Activated CD4-positive, alpha-beta memory T cell treated with anti-CD3 and anti-CD28 coated beads, Interleukin-2, amount 10 ng/mL, durations not matched to agents 7 days and 5 days (primary cell): Measurements from ENCODE around the gene PCDHGA2. TPM values are rescaled to one million over a fixed set of nuclear protein-coding genes. Genes with fewer than 3 reads are reported as not detected.
"Not testable (repeated sequence)": the region's sequence is repeated elsewhere in the genome, so short reads cannot be mapped to it uniquely, and the experiment has no call there.

Experiments
- CTCF ChIA-PET: fragments of 350-600 bp; sonication (Branson Sonifier 250); formaldehyde crosslinking; loops from one replicate; lab custom pipeline; 2021; ENCODE audit warnings: antibody characterized with exemption, inconsistent platforms; lab: Charles Lee
- POLR2A ChIA-PET: fragments of 350-600 bp; sonication (Branson Sonifier 250); formaldehyde crosslinking; loops from one replicate; lab custom pipeline; 2021; ENCODE audit warnings: antibody characterized with exemption; lab: Charles Lee
- DNase-seq: peaks from one replicate; pipeline ENCODE4 v3.0.0-alpha.2; 2020
- H3K27ac Mint-ChIP-seq: one replicate; pipeline ENCODE4 v1.8.0; 2021; ENCODE audit warnings: mild to moderate bottlenecking, mixed read lengths
- H3K27me3 Mint-ChIP-seq: one replicate; pipeline ENCODE4 v1.8.0; 2021; ENCODE audit warnings: mixed read lengths
- H3K36me3 Mint-ChIP-seq: one replicate; pipeline ENCODE4 v1.8.0; 2021; ENCODE audit warnings: low read depth, mixed read lengths
- H3K4me1 Mint-ChIP-seq: one replicate; pipeline ENCODE4 v1.8.0; 2021; ENCODE audit warnings: mixed read lengths
- H3K4me3 Mint-ChIP-seq: one replicate; pipeline ENCODE4 v1.8.0; 2021; ENCODE audit warnings: mild to moderate bottlenecking, mixed read lengths
- H3K9me3 Mint-ChIP-seq: one replicate; pipeline ENCODE4 v1.8.0; 2021; ENCODE audit warnings: mixed read lengths
- total RNA-seq, 2 experiments: library from RNA; stranded (reverse); gene quantifications; one replicate each; pipeline ENCODE4 v1.2.3, GENCODE V29; 2021

Gene PCDHGA2
- under 1 TPM in 1 of 2 experiments, not detected in 1; 0.05 TPM for total RNA-seq

DNA sequence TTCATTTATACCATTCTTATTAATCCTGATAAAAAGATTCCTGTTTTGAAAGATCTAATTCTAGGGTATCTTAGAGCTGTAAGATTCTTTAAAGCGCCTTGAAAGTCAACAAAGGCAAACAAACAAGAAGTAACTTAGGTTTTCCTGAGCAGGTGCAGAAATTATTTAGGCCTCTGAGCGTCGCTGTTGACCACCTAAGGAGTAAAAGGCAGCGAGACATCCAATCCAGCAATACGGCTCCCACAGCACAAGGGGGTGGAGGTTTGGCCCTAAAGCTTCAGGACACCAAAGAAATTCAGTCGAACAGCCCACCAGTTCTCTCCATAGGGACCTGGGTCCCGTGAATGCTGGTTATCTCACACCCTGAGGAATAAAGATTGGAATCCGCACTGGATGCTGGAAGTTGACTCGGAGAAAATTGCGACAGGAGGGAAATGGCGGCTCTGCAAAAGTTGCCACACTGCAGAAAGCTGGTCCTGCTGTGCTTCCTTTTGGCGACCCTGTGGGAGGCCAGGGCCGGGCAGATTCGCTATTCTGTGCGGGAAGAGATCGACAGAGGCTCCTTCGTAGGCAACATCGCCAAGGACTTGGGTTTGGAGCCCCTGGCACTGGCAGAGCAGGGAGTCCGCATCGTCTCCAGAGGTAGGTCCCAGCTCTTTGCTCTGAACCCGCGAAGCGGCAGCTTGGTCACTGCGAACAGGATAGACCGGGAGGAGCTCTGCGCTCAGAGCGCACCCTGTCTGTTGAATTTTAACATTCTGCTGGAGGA is at the start of gene PCDHGA2:
Gene PCDHGA2, plus strand, starts transcription at position 223 of the 769 bp plus-strand sequence.
- Mint-ChIP-seq H3K4me3 (no peak within 1 kb of the TSS), H3K27ac (no peak within 1 kb of the TSS), H3K36me3 (no peaks in the 10 kb centered on the region), H3K9me3 (peaks cover 20% of the 10 kb centered on the region), H3K4me1 (no peaks in the 10 kb centered on the region), H3K27me3 (peaks cover 26% of the 10 kb centered on the region)
- POLR2A ChIA-PET: interaction anchor here (1.0 kb wide), 1 partner anchor 18 kb away, joined by 5 read pairs; the partner anchor contains the start of gene TAF7
- CTCF ChIA-PET: interaction anchor here (0.7 to 2.9 kb wide), 6 partner anchors 8 to 174 kb away, joined by 3 to 14 read pairs (median 4); partner anchors contain the start of genes PCDHGA1, PCDHGA10 and TAF7
- DNase-seq: no peak

DNA sequence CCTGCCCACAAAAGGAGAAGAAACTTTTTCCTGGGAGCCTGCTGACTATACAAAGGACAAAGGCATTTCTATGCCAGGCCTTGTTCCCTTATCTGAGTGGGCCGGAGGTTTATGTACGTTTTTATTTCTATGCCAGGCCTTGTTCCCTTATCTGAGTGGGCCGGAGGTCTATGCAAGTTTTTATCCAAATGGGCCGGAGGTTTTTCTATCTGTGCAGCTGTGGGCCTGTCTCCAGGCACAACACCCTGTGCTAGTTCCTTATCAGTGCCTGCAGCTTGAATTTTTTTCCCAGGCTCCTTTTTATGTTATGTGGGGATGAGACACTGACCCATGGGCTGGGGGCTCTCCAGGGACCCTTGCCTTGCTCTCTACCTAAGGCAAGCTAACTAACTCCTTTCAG is 40.2 kb upstream of the PCDHGA2 start:
- ChIA-PET CTCF (no interaction called here), POLR2A (no interaction called here)
- no peak overlapping the region for H3K4me3 Mint-ChIP-seq
- H3K36me3 Mint-ChIP-seq: peaks cover 5% of the 10 kb centered on the region
- no peaks in the 10 kb centered on the region for H3K4me1 Mint-ChIP-seq
- no peaks in the 10 kb centered on the region for H3K27me3 Mint-ChIP-seq
- H3K27ac Mint-ChIP-seq: no peak overlapping the region
- H3K9me3 Mint-ChIP-seq: peaks cover 43% of the 10 kb centered on the region
- no peak for DNase-seq

DNA sequence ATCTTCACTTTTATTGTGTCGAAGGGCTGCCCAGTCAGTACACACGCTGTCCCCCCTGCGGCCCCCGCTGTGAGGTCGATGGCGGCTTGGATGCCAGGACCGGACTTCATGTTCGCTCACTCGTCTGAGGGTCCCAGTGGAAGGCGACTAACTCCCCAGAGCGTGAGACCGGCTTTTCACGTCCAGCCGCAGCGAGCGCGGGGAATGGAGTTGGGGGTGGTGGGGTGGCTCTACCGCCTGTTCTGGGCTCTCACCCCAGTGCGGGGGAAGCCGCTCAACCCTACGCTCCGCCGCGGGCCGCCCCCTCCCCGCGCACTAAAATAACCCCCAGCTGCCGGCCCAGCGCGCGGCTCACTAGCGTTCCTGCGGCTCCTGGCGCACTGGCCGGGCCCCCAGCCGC is 34.8 kb upstream of the PCDHGA2 start, which contains the start of gene SLC25A2:
Gene SLC25A2, minus strand, starts transcription at position 294 of the 400 bp plus-strand sequence. Its CDS starts 184 bp downstream, at position 110.
- no peaks in the 10 kb centered on the region for H3K4me1 Mint-ChIP-seq
- H3K9me3 Mint-ChIP-seq: peaks cover 54% of the 10 kb centered on the region
- H3K36me3 Mint-ChIP-seq: peaks cover 5% of the 10 kb centered on the region
- no peak for DNase-seq
- ChIA-PET POLR2A (no interaction called here), CTCF (interaction anchor here (0.7 kb wide), 1 partner anchor 224 kb away, joined by 3 read pairs; no protein-coding TSS in a partner anchor)
- H3K27ac Mint-ChIP-seq: no peak within 1 kb of the TSS
- no peak within 1 kb of the TSS for H3K4me3 Mint-ChIP-seq
- no peaks in the 10 kb centered on the region for H3K27me3 Mint-ChIP-seq

DNA sequence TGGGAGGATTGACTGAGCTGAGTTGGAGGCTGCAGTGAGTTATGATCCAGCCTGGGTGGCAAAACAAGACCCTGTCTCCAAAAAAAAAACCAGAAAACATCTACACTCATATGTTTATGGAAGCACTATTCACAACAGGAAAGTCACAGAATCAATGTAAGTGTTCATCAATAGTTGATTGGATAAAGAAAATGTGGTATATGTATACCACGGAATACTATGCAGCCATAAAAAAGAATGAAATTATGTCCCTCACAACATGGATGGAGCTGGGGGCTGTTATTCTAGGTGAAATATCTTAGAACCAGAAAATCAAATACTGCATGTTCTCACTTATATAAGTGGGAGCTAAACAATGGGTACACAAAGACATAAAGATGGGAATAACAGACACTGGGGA is 31.9 kb upstream of the PCDHGA2 start:
- CTCF ChIA-PET: interaction anchor here (1.8 kb wide), 1 partner anchor 14 kb away, joined by 4 read pairs; the partner anchor contains the start of gene TAF7
- no peaks in the 10 kb centered on the region for H3K4me1 Mint-ChIP-seq
- H3K27me3 Mint-ChIP-seq: no peaks in the 10 kb centered on the region
- DNase-seq: no peak
- H3K9me3 Mint-ChIP-seq: peaks cover 64% of the 10 kb centered on the region
- H3K36me3 Mint-ChIP-seq: peaks cover 9% of the 10 kb centered on the region
- H3K27ac Mint-ChIP-seq: no peak overlapping the region
- POLR2A ChIA-PET: no interaction called here
- H3K4me3 Mint-ChIP-seq: no peak overlapping the region

DNA sequence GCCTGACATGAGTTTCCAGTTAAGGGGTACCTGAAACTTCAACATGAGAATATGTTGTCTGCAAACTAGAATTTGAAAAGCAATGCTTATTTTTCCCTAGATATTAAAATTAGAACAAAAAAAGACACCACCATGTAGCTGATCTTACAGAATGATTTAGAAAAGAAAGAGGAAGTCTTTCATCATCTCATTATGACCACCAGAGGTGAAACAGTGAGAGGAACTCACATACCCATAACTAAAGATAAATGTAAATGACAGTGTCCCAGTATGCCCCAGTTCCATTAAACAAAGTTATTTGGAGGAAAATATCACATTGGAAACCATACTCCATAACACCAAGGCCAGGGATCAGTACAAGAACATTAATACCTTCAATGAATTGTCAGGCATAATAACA is 24.8 kb upstream of the PCDHGA2 start:
- Mint-ChIP-seq H3K36me3 (peaks cover 58% of the 10 kb centered on the region), H3K9me3 (peaks cover 72% of the 10 kb centered on the region), H3K27me3 (no peaks in the 10 kb centered on the region), H3K27ac (no peak overlapping the region), H3K4me1 (peaks cover 9% of the 10 kb centered on the region), H3K4me3 (no peak overlapping the region)
- POLR2A ChIA-PET: no interaction called here
- DNase-seq: no peak
- CTCF ChIA-PET: no interaction called here

DNA sequence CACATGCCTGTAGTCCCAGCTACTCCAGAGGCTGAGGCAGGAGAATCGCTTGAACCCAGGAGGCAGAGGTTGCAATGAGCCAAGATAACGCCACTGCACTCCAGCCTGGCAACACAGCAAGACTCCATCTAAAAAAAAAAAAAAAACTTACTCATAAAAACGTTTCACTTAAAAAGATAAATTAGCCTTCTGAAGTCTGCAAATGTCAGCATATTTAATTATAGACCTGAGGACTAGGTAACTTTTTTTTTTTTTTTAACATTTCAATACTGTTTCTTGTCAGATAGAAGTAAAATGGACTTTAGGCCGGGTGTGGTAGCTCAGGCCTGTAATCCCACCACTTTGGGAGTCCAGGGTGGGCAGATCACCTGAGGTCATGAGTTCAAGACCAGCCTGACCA is 21.6 kb upstream of the PCDHGA2 start:
- CTCF ChIA-PET, DNase-seq, H3K27ac Mint-ChIP-seq, H3K4me3 Mint-ChIP-seq, H3K27me3 Mint-ChIP-seq, POLR2A ChIA-PET: not testable (repeated sequence)
- Mint-ChIP-seq H3K4me1 (peaks cover 39% of the 10 kb centered on the region), H3K36me3 (peaks cover 83% of the 10 kb centered on the region), H3K9me3 (peaks cover 73% of the 10 kb centered on the region)

DNA sequence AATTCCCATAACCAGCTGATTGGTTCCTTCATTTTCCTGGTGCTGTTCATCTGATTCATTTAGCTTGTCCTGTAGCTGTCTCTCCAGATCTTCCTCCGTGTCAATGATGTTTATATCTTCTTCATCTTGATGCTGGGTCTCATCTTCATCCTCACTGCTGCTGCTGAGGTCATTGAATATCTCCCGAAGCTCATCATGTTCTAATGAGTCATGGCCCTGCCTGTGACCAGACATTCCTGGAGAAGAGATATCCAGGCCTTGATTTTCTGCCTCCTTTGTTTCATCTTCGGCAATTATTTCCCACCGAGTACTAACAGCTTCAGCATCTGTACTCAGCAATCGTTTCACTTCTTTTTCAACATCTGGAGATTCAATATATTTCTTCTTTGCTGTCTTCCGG is 19.4 kb upstream of the PCDHGA2 start:
- Mint-ChIP-seq H3K27ac (no peak overlapping the region), H3K4me1 (peaks cover 42% of the 10 kb centered on the region), H3K9me3 (peaks cover 60% of the 10 kb centered on the region), H3K27me3 (peaks cover 1% of the 10 kb centered on the region), H3K36me3 (peaks cover 73% of the 10 kb centered on the region), H3K4me3 (no peak overlapping the region)
- no peak for DNase-seq
- POLR2A ChIA-PET: interaction anchor here (0.6 to 3.0 kb wide), 7 partner anchors 10 to 245 kb away, joined by 3 to 17 read pairs (median 5); partner anchors contain the start of gene PCDHGA10
- CTCF ChIA-PET: interaction anchor here (0.5 to 3.3 kb wide), 6 partner anchors 9 to 1016 kb away, joined by 4 to 30 read pairs (median 6); partner anchors contain the start of genes PCDHGA1 and PFDN1

DNA sequence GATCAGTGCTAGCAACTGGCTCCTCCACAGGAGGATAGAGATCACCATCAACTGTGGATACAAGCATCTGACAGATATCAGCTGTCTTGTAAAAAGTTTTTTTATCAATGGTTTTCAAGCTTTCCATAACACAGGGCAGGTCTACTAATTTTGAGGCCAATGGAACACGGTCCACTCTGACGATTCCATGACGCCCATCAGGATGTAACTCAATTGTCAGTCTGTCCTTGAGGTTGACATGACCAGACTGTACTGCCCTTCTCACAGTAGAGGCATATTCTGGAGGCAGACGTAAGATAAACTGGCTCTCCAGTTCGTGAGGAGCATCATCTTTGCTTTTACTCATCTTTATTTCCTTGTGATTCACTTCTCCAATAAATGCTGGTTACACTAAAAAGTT is 18.9 kb upstream of the PCDHGA2 start:
- peaks cover 1% of the 10 kb centered on the region for H3K27me3 Mint-ChIP-seq
- ChIA-PET CTCF (interaction anchor here (0.5 to 3.3 kb wide), 32 partner anchors 8 to 1017 kb away, joined by 3 to 30 read pairs (median 5); partner anchors contain the start of genes PCDHGA1, PCDHGA11, PCDHGA12 and PCDHGA2), POLR2A (interaction anchor here (0.7 to 3.0 kb wide), 21 partner anchors 8 to 374 kb away, joined by 3 to 19 read pairs (median 5); partner anchors contain the start of genes HDAC3, PCDHGA1, PCDHGA10 and PCDHGB3)
- peaks cover 57% of the 10 kb centered on the region for H3K9me3 Mint-ChIP-seq
- peak overlapping the region; percentile 97 for H3K4me3 Mint-ChIP-seq
- peaks cover 42% of the 10 kb centered on the region for H3K4me1 Mint-ChIP-seq
- peaks cover 69% of the 10 kb centered on the region for H3K36me3 Mint-ChIP-seq
- DNase-seq: no peak
- H3K27ac Mint-ChIP-seq: peak overlapping the region; percentile 99

DNA sequence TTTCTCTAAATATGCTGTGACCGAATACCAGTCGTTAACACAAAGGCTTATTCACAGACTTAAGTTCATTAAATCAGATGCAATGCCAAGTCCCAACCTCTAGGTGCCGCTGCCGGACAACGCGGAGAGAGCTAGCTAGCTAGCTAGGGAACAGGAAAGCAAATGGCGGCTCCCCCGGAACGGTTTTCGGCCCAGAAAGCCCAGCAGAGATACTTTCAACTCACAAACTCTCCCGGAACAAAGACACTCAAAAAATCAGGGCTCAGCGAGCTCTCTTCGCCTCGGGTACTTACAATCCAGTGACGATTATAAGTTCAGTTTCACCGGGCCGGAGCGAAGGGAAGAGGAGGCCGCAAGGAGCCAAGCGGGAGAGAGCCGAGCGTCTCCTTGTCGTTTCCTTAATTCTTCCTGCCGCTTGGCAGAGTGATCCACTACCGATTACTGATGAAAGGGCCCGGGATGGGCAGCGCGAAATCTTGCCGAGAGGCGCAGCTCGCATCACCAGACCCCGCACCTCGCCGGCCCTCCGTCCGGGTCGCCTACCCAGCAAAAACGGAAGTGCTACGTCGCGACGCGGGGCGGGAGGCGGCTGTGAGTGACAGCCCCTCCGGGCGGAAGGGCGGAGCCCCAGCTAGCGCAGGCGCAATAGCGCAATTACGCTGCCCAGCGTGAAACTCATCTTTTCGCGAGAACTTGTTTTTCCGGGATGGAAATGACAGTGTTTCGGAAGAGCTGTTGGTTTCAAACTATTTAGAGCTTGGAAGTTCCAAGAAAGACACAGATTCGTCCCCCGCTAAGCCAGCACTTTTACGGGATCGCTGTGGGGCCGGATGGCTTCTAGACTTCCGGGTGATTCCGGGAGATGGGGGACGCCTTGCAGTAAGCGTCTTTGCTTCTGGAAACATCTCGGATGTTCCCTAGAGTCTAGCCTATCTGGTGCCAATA is 18.1 kb upstream of the PCDHGA2 start, which contains the start of gene TAF7:
Gene TAF7, minus strand, starts transcription at position 560 of the 945 bp plus-strand sequence. CDS start 740 bp downstream, outside the sequence.
- H3K27me3 Mint-ChIP-seq: peaks cover 1% of the 10 kb centered on the region
- peaks cover 61% of the 10 kb centered on the region for H3K36me3 Mint-ChIP-seq
- peak within 1 kb of the TSS; percentile 99 for H3K27ac Mint-ChIP-seq
- CTCF ChIA-PET: interaction anchor here (0.7 to 3.3 kb wide), 32 partner anchors 9 to 317 kb away, joined by 3 to 30 read pairs (median 4); partner anchors contain the start of genes PCDHGA1, PCDHGA11, PCDHGA12 and PCDHGA2
- DNase-seq: peak; percentile 93
- H3K4me1 Mint-ChIP-seq: peaks cover 40% of the 10 kb centered on the region
- peaks cover 49% of the 10 kb centered on the region for H3K9me3 Mint-ChIP-seq
- H3K4me3 Mint-ChIP-seq: peak within 1 kb of the TSS; percentile 97
- POLR2A ChIA-PET: interaction anchor here (0.7 to 3.0 kb wide), 29 partner anchors 8 to 673 kb away, joined by 3 to 19 read pairs (median 4); partner anchors contain the start of genes HDAC3, IK, PCDHGA1 and PCDHGA10

DNA sequence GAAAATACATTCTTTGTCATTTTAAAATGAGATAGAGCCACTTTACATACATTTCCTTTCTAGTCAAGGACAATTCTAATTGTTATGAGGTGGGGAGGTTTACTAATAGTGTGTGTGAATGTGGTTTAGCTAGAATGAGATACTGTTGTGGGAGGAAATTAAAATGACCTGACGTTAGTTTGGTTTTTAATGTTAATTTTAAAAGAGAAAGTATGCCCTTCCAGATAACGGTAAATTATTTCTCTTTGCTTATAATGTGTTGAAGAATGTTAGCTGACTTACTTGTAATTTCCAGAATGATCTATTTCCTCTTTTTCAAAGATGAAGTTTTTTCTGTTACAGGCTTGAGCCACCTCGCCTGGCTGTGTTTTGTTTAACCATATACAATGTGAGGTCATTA is 16.3 kb upstream of the PCDHGA2 start:
- H3K4me1 Mint-ChIP-seq: peaks cover 42% of the 10 kb centered on the region
- peaks cover 42% of the 10 kb centered on the region for H3K9me3 Mint-ChIP-seq
- no peak overlapping the region for H3K4me3 Mint-ChIP-seq
- ChIA-PET CTCF (interaction anchor here (0.8 kb wide), 1 partner anchor 242 kb away, joined by 3 read pairs; no protein-coding TSS in a partner anchor), POLR2A (no interaction called here)
- peaks cover 47% of the 10 kb centered on the region for H3K36me3 Mint-ChIP-seq
- H3K27ac Mint-ChIP-seq: no peak overlapping the region
- H3K27me3 Mint-ChIP-seq: peaks cover 1% of the 10 kb centered on the region
- DNase-seq: no peak

DNA sequence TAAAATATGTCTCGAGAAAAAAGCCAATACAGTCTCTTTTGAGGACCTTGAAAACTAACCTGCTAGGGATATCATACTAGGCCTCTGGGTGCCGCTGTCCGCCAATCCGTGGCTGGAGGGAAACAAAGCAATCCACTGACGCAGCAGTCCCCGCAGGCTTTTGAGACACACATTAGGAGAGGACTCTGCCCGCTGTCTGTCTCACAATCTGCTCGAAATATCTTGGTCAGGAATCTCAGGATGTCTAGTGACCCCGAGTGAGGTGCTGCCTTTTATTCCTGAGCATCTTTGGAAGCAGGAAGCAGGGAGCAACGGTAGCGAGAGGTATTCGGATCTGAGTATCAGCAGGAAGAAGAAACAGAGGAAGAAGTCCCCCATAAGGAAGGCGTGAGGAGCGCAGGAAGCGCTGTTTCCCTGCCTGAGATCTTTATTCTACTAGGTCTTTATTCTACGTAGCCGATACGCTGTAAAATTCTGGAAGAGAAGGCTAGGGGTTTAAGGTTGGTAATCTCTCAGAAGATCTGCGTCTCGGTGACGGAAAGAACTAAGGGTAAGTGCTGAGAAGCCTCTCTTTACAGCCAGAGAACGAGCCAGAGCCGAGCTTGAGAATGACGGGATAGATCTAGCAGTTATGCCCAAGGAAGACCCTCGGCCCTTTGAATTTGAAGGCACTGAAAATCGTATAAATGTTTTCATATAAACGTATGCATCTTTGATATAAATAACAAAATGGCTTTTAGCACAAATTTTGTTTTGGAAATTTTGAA is 12.3 kb upstream of the PCDHGA2 start:
- Mint-ChIP-seq H3K36me3 (peaks cover 10% of the 10 kb centered on the region), H3K4me1 (peaks cover 12% of the 10 kb centered on the region), H3K27ac (peak overlapping the region; percentile 66), H3K4me3 (peak overlapping the region; percentile 80), H3K9me3 (peaks cover 15% of the 10 kb centered on the region), H3K27me3 (peaks cover 18% of the 10 kb centered on the region)
- CTCF ChIA-PET: interaction anchor here (0.7 to 1.6 kb wide), 10 partner anchors 9 to 241 kb away, joined by 3 to 6 read pairs (median 3); partner anchors contain the start of genes PCDHGA11 and PCDHGA2
- POLR2A ChIA-PET: interaction anchor here (1.3 kb wide), 1 partner anchor 238 kb away, joined by 3 read pairs; no protein-coding TSS in a partner anchor
- DNase-seq: peak; percentile 76
